K562 (cell line): Measurements from ENCODE around the gene GPR42. TPM values are rescaled to one million over a fixed set of nuclear protein-coding genes. Genes with fewer than 3 reads are reported as not detected.

ENCODE experiments used
- ATF7 ChIP-seq: fragments of 450-650 bp; IDR thresholded peaks from 2 replicates; pipeline ENCODE4 v1.7.1; 2014; ENCODE audit warnings: mild to moderate bottlenecking, moderate library complexity
- CTBP1 ChIP-seq: fragments of 450-650 bp; IDR thresholded peaks from 2 replicates; pipeline ENCODE4 v1.6.1; 2016; ENCODE audit warnings: borderline replicate concordance
- FOXJ3 ChIP-seq: sonication (generic); formaldehyde crosslinking; IDR thresholded peaks from 2 replicates; pipeline ENCODE4 v1.4.0; 2020; ENCODE audit warnings: mild to moderate bottlenecking, missing genetic modification reagents
- GTF2F1 ChIP-seq: IDR thresholded peaks from 2 replicates; pipeline ENCODE4 v1.6.1; 2011; ENCODE audit warnings: low read depth, low read length, improper control_type of control experiment
- HDAC2 ChIP-seq: fragments of 450-650 bp; IDR thresholded peaks from 2 replicates; pipeline ENCODE4 v1.6.1; 2016; ENCODE audit warnings: mild to moderate bottlenecking
- HIVEP1 ChIP-seq: fragments of 250-450 bp; sonication (Bioruptor Pico); IDR thresholded peaks from 2 replicates; pipeline ENCODE4 v1.4.0; 2020; ENCODE audit warnings: mild to moderate bottlenecking
- HNRNPK ChIP-seq: fragments of 200-400 bp; formaldehyde crosslinking; IDR thresholded peaks from one replicate; pipeline ENCODE4 v1.6.1; 2018; ENCODE audit warnings: mild to moderate bottlenecking, low read depth, low read length; ENCODE audit not compliant: poor library complexity, severe bottlenecking
- HOXB6 ChIP-seq: fragments of 250-450 bp; sonication (Bioruptor Pico); IDR thresholded peaks from 2 replicates; pipeline ENCODE4 v1.5.1; 2022; ENCODE audit warnings: mild to moderate bottlenecking, borderline replicate concordance
- IFI16 ChIP-seq: fragments of 250-450 bp; sonication (Bioruptor Pico); IDR thresholded peaks from 2 replicates; pipeline ENCODE4 v2.1.2; 2022; ENCODE audit warnings: mild to moderate bottlenecking, inconsistent platforms
- IRF2 ChIP-seq: sonication (generic); formaldehyde crosslinking; IDR thresholded peaks from 2 replicates; pipeline ENCODE4 v1.8.1; 2022; ENCODE audit warnings: mild to moderate bottlenecking, missing genetic modification reagents
- KDM4B ChIP-seq, 2 experiments: fragments of 450-650 bp in 1 of 2; sonication (generic) in 1 of 2; IDR thresholded peaks; 2 replicates each; pipeline ENCODE4 v1.6.1; 2016 to 2017; ENCODE audit warnings: borderline replicate concordance in 2 of 2, antibody characterized with exemption in 1 of 2, low read depth in 1 of 2, mild to moderate bottlenecking in 1 of 2
- NCOA6 ChIP-seq: fragments of 450-650 bp; IDR thresholded peaks from 2 replicates; pipeline ENCODE4 v1.6.1; 2017; ENCODE audit warnings: mild to moderate bottlenecking
- RFX1 ChIP-seq: fragments of 450-650 bp; IDR thresholded peaks from 2 replicates; pipeline ENCODE4 v1.6.1; 2016; ENCODE audit warnings: mild to moderate bottlenecking, moderate library complexity
- SRSF7 ChIP-seq: fragments of 200-400 bp; formaldehyde crosslinking; optimal IDR thresholded peaks from 2 replicates; pipeline ENCODE3; 2017; ENCODE audit warnings: mild to moderate bottlenecking, low read depth, low read length
- TRIM24 ChIP-seq, 2 experiments: fragments of 450-650 bp; IDR thresholded peaks; 2 replicates each; pipeline ENCODE4 v1.6.1; 2016
- ZNF512 ChIP-seq: IDR thresholded peaks from 2 replicates; pipeline ENCODE4 v1.6.1; 2016; ENCODE audit warnings: missing genetic modification characterization, missing compliant biosample characterization
- ZNF589 ChIP-seq: fragments of 200-800 bp; sonication (Bioruptor generic); IDR thresholded peaks from 2 replicates; pipeline ENCODE4 v1.6.1; 2016; ENCODE audit warnings: low read depth, missing genetic modification characterization, missing compliant biosample characterization
- polyA plus RNA-seq, 8 experiments: library from polyadenylated mRNA; depleted of rRNA in 4 of 8; stranded (reverse) in 5 of 8; unstranded in 3 of 8; fragments of >200 nt; fragmentation: Nextera tagmentation in 2 of 8; fragmentation: Illumina TruSeq in 1 of 8; extraction: Ambion mirVana in 2 of 8; extraction: Trizol in 1 of 8; gene quantifications; 2 replicates each; pipeline versions ENCODE4 v1.2.1 to v1.2.3, GENCODE V29; 2011 to 2014; ENCODE audit warnings: inconsistent platforms in 1 of 8, missing spikeins in 1 of 8
- total RNA-seq, 7 experiments: library from RNA; depleted of rRNA in 6 of 7; stranded (reverse); fragments of >200 nt in 6 of 7; fragmentation: Illumina TruSeq in 2 of 7; extraction: Trizol in 2 of 7; gene quantifications; 2 replicates each; pipeline versions ENCODE4 v1.2.1 to v1.2.3, GENCODE V29; 2011 to 2021; ENCODE audit warnings: low replicate concordance in 1 of 7
- TF ChIP-seq, protein P1 (sequence below): fragments of 150-350 bp; IDR thresholded peaks from 2 replicates; pipeline ENCODE4 v1.6.1; 2014; ENCODE audit warnings: low read depth, mild to moderate bottlenecking, low read length, borderline replicate concordance
- TF ChIP-seq, protein P2 (sequence below), 2 experiments: fragments of 200-800 bp in 1 of 2; sonication (Bioruptor generic) in 1 of 2; sonication (generic) in 1 of 2; formaldehyde crosslinking in 1 of 2; IDR thresholded peaks in 1 of 2; conservative IDR thresholded peaks in 1 of 2; 2 replicates each; pipeline versions ENCODE4 v1.5.0 to v1.6.1; 2016 to 2020; ENCODE audit warnings: missing compliant biosample characterization in 1 of 2, missing genetic modification characterization in 1 of 2, missing genetic modification reagents in 1 of 2

GPR42 gene
- total and polyA plus RNA-seq, 9 of the 15 experiments (the other 6 are each of a cell fraction or from before 2014, with no cell fraction given) = not detected

DNA sequence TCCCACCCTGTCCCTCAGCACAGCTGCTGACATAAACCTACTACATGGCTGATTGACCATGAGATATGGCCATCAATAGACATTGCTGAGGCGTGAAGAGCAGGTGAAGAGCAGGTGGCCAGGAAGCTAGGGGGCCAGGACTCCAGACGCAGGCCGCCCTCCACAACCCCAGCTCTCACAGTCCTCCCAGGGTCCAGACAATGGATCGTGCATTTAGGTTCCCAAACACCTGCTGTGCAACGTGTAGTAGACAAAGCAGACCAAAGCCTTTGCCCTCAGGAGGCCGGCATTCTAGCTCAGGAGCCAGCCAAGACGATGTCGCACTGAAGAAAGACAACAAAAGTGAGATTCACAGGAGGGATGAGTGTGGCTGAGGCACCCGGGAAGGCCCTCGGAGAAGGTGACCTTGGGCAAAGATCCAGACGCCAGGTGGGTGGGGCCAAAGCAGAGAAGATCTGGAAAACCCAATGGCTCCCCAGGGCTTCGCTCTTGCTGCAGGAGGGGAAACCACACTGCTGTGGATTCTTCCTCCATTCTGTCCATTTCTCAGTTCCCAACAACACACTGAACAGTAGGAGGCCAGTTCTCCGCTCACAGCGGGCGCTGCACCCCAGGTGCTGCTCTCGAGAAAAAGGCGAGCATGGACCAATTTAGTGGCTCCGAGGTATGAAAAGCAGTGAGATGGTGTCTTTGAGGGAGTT lies 21.8 kb upstream of the GPR42 start (continued):
- TF ChIP-seq, protein P1, sequence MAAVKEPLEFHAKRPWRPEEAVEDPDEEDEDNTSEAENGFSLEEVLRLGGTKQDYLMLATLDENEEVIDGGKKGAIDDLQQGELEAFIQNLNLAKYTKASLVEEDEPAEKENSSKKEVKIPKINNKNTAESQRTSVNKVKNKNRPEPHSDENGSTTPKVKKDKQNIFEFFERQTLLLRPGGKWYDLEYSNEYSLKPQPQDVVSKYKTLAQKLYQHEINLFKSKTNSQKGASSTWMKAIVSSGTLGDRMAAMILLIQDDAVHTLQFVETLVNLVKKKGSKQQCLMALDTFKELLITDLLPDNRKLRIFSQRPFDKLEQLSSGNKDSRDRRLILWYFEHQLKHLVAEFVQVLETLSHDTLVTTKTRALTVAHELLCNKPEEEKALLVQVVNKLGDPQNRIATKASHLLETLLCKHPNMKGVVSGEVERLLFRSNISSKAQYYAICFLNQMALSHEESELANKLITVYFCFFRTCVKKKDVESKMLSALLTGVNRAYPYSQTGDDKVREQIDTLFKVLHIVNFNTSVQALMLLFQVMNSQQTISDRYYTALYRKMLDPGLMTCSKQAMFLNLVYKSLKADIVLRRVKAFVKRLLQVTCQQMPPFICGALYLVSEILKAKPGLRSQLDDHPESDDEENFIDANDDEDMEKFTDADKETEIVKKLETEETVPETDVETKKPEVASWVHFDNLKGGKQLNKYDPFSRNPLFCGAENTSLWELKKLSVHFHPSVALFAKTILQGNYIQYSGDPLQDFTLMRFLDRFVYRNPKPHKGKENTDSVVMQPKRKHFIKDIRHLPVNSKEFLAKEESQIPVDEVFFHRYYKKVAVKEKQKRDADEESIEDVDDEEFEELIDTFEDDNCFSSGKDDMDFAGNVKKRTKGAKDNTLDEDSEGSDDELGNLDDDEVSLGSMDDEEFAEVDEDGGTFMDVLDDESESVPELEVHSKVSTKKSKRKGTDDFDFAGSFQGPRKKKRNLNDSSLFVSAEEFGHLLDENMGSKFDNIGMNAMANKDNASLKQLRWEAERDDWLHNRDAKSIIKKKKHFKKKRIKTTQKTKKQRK = no peak
- TF ChIP-seq RFX1 (no peak), ZNF512 (tag) (no peak), HNRNPK (no peak), CTBP1 (peak; percentile 33; the same call in 1 of the 2 replicates), FOXJ3 (CRISPR knock-in tag) (no peak), IFI16 (no peak), HDAC2 (no peak), TRIM24 (IDR thresholded peaks at IDR 0.05) (0 out of 4 replicates have a peak, but pooled peaks of 1 of the 2 experiments have one; percentile 14), SRSF7 (no peak), IRF2 (CRISPR knock-in tag) (no peak), NCOA6 (no peak), KDM4B (IDR thresholded peaks at IDR 0.05; ENCODE audit: borderline replicate concordance in 2 of 2, low read depth in 1 of 2) (no peak), HIVEP1 (CRISPR knock-in tag) (no peak), GTF2F1 (no peak), ZNF589 (CRISPR knock-in tag) (no peak), ATF7 (no peak), HOXB6 (CRISPR knock-in tag) (no peak)
- TF ChIP-seq, protein P2, sequence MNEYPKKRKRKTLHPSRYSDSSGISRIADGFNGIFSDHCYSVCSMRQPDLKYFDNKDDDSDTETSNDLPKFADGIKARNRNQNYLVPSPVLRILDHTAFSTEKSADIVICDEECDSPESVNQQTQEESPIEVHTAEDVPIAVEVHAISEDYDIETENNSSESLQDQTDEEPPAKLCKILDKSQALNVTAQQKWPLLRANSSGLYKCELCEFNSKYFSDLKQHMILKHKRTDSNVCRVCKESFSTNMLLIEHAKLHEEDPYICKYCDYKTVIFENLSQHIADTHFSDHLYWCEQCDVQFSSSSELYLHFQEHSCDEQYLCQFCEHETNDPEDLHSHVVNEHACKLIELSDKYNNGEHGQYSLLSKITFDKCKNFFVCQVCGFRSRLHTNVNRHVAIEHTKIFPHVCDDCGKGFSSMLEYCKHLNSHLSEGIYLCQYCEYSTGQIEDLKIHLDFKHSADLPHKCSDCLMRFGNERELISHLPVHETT (CRISPR knock-in tag; conservative IDR thresholded peaks at IDR 0.05 in 1 of 2, IDR thresholded peaks at IDR 0.05 in 1 of 2) = no peak
- TF ChIP-seq, all 486 proteins: peak for 5
